Gastroesophageal sphincter (tissue), 3 donors: ENCODE results near the gene CABP2.

ENCODE experiments used
- CTCF ChIP-seq, 4 experiments: fragments of 200-600 bp in 2 of 4; fragments of 450-650 bp in 2 of 4; sonication (generic) in 1 of 4; IDR thresholded peaks; one replicate each; pipeline ENCODE4 v1.5.1; 2017 to 2019; ENCODE audit warnings: antibody characterized with exemption in 4 of 4, mild to moderate bottlenecking in 2 of 4, moderate library complexity in 2 of 4
- EP300 ChIP-seq: sonication (generic); formaldehyde crosslinking; IDR thresholded peaks from one replicate; pipeline ENCODE4 v1.6.1; 2017; ENCODE audit warnings: antibody characterized with exemption, mild to moderate bottlenecking
- POLR2A ChIP-seq, 2 donors: fragments of 450-650 bp; IDR thresholded peaks; one replicate each; pipeline ENCODE4 v1.6.1; 2017; ENCODE audit warnings: antibody characterized with exemption in 2 of 2, mild to moderate bottlenecking in 2 of 2, moderate library complexity in 1 of 2
- POLR2AphosphoS5 ChIP-seq: sonication (generic); formaldehyde crosslinking; IDR thresholded peaks from one replicate; pipeline ENCODE4 v1.6.1; 2017; ENCODE audit warnings: antibody characterized with exemption

DNA sequence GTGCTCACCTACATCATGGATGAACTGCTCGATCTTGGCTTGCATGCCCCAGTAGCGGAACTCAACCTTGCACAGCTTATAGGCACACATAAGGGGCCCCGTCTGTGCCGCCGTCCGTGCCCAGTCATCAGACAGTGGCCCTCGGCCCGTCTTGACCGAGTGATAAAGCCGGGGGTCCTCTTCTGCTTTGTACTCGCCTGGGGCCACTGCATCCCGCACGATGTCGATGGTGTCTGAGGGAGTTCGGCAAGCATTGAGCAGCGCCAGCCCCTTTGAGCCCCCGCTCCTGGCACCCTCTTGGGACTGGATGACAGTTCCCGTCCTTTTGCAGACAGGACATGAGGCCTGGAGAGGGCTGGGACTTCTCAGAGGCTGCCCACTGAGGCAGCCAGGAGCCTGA lies 21.4 kb downstream of the CABP2 start:
- TF ChIP-seq CTCF (IDR thresholded peaks at IDR 0.05) (no peak), POLR2A (IDR thresholded peaks at IDR 0.05) (no peak), POLR2AphosphoS5 (no peak), EP300 (no peak)
